Measurements from ENCODE around the gene NCAPG2. TPM values are rescaled to one million over a fixed set of nuclear protein-coding genes. Genes with fewer than 3 reads are reported as not detected.

NCAPG2 gene
- polyA plus RNA-seq, 1 experiment, result 19.5 TPM

GRCh38 chr7:158586499-158587161, 118.0 kb downstream of the NCAPG2 start:
- H3K36me3 ChIP-seq (ENCODE audit: control insufficient read depth, insufficient read depth, low read length), result no peaks in the 10 kb centered on the region
- no peak for TF ChIP-seq CTCF (IDR thresholded peaks at IDR 0.05; ENCODE audit: insufficient read depth, low read depth, low read length)
- DNase-seq (ENCODE audit: low read depth), result no peak
- ChIA-PET POLR2A (no interaction called here), CTCF (no interaction called here)
- no peak overlapping the region for H3K4me3 ChIP-seq (ENCODE audit: low read depth, low read length)
- H3K27me3 ChIP-seq (ENCODE audit: control insufficient read depth, insufficient read depth, low read length), result peaks cover 10% of the 10 kb centered on the region

GRCh38 chr7:158585721-158586498, 118.7 kb downstream of the NCAPG2 start:
- POLR2A ChIA-PET, result no interaction called here
- CTCF ChIA-PET, result interaction anchor here (0.6 to 1.0 kb wide), 2 partner anchors 57 to 406 kb away, joined by 3 to 4 read pairs; no protein-coding TSS in a partner anchor

GRCh38 chr7:158584407-158584806, 120.2 kb downstream of the NCAPG2 start:
- Histone ChIP-seq H3K4me3 (ENCODE audit: low read depth, low read length) (no peak overlapping the region), H3K27me3 (ENCODE audit: control insufficient read depth, insufficient read depth, low read length) (peaks cover 10% of the 10 kb centered on the region), H3K36me3 (ENCODE audit: control insufficient read depth, insufficient read depth, low read length) (no peaks in the 10 kb centered on the region)
- DNase-seq (ENCODE audit: low read depth), result no peak
- no peak for TF ChIP-seq CTCF (IDR thresholded peaks at IDR 0.05; ENCODE audit: insufficient read depth, low read depth, low read length)
- POLR2A ChIA-PET, result no interaction called here
- CTCF ChIA-PET, result interaction anchor here (1.0 kb wide), 1 partner anchor 408 kb away, joined by 4 read pairs; no protein-coding TSS in a partner anchor

More at GRCh38 chr7:158585721-158586498, 118.7 kb downstream of the NCAPG2 start:
- no peak overlapping the region for H3K4me3 ChIP-seq (ENCODE audit: low read depth, low read length)
- H3K27me3 ChIP-seq (ENCODE audit: control insufficient read depth, insufficient read depth, low read length), result peaks cover 10% of the 10 kb centered on the region
- no peak for DNase-seq (ENCODE audit: low read depth)
- no peak for TF ChIP-seq CTCF (IDR thresholded peaks at IDR 0.05; ENCODE audit: insufficient read depth, low read depth, low read length)
- H3K36me3 ChIP-seq (ENCODE audit: control insufficient read depth, insufficient read depth, low read length), result no peaks in the 10 kb centered on the region

- Histone ChIP-seq H3K4me3 (ENCODE audit: low read depth, low read length) (no peak overlapping the region), H3K27me3 (ENCODE audit: control insufficient read depth, insufficient read depth, low read length) (peaks cover 9% of the 10 kb centered on the region), H3K36me3 (ENCODE audit: control insufficient read depth, insufficient read depth, low read length) (no peaks in the 10 kb centered on the region)
- no peak for DNase-seq (ENCODE audit: low read depth)
- CTCF ChIA-PET, result no interaction called here
- POLR2A ChIA-PET, result no interaction called here
- TF ChIP-seq CTCF (IDR thresholded peaks at IDR 0.05; ENCODE audit: insufficient read depth, low read depth, low read length), result no peak
Observed at GRCh38 chr7:158583810-158584209, 120.8 kb downstream of the NCAPG2 start.

- POLR2A ChIA-PET, result no interaction called here
- no peaks in the 10 kb centered on the region for H3K36me3 ChIP-seq (ENCODE audit: control insufficient read depth, insufficient read depth, low read length)
- H3K4me3 ChIP-seq (ENCODE audit: low read depth, low read length), result no peak overlapping the region
- CTCF ChIA-PET, result no interaction called here
- TF ChIP-seq CTCF (IDR thresholded peaks at IDR 0.05; ENCODE audit: insufficient read depth, low read depth, low read length), result no peak
- H3K27me3 ChIP-seq (ENCODE audit: control insufficient read depth, insufficient read depth, low read length), result peaks cover 8% of the 10 kb centered on the region
- no peak for DNase-seq (ENCODE audit: low read depth)
Observed at GRCh38 chr7:158583143-158583542, 121.5 kb downstream of the NCAPG2 start.
